ENCODE measurements around the gene INCA1.

The INCA1 gene

GRCh38 chr17:4948931-4949320 is 48.4 kb downstream of the INCA1 start:
- peak overlapping the region; percentile 99 for H3K4me3 ChIP-seq
- H3K27ac ChIP-seq = peak overlapping the region; percentile 97 to 99
- peak; percentile 89 for DNase-seq (ENCODE audit: low spot score)
- TF ChIP-seq CTCF (IDR thresholded peaks at IDR 0.05) = no peak

GRCh38 chr17:4948166-4948930 is 49.0 kb downstream of the INCA1 start, which contains the start of gene PFN1:
Gene PFN1 (minus strand): TSS chr17:4948530. CDS start chr17:4948394, 136 bp downstream.
- H3K27ac ChIP-seq = peak within 1 kb of the TSS; percentile 97 to 99
- no peak for TF ChIP-seq CTCF (IDR thresholded peaks at IDR 0.05)
- peak within 1 kb of the TSS; percentile 99 for H3K4me3 ChIP-seq
- DNase-seq (ENCODE audit: low spot score) = peak; percentile 94

GRCh38 chr17:4947411-4948165 is 49.7 kb downstream of the INCA1 start:
- no peak for DNase-seq (ENCODE audit: low spot score)
- Histone ChIP-seq H3K4me3 (peak overlapping the region; percentile 99), H3K27ac (peak overlapping the region; percentile 90 to 99)
- TF ChIP-seq CTCF (IDR thresholded peaks at IDR 0.05) = no peak

GRCh38 chr17:4947010-4947410 is 50.3 kb downstream of the INCA1 start:
- TF ChIP-seq CTCF (IDR thresholded peaks at IDR 0.05) = no peak
- peak overlapping the region; percentile 99 for H3K4me3 ChIP-seq
- DNase-seq (ENCODE audit: low spot score) = no peak
- H3K27ac ChIP-seq = peak overlapping the region; percentile 90 to 99

- peak overlapping the region; percentile 90 to 99 for H3K27ac ChIP-seq
- TF ChIP-seq CTCF (IDR thresholded peaks at IDR 0.05) = no peak
- no peak for DNase-seq (ENCODE audit: low spot score)
- peak overlapping the region; percentile 99 for H3K4me3 ChIP-seq
Observed at GRCh38 chr17:4946312-4946976, 50.9 kb downstream of the INCA1 start.

GRCh38 chr17:4945944-4946280 is 51.4 kb downstream of the INCA1 start:
- TF ChIP-seq CTCF (IDR thresholded peaks at IDR 0.05) = no peak
- peak overlapping the region; percentile 90 to 99 for H3K27ac ChIP-seq
- H3K4me3 ChIP-seq = peak overlapping the region; percentile 99
- no peak for DNase-seq (ENCODE audit: low spot score)
